Keratinocyte (primary cell): Measurements from ENCODE around the gene E2F6.

ENCODE experiments used
- EZH2 ChIP-seq: IDR thresholded peaks from one replicate; pipeline ENCODE4 v1.6.1; 2012; ENCODE audit warnings: inconsistent platforms, mild to moderate bottlenecking, low read length, moderate library complexity
- TF ChIP-seq, protein P1 (sequence below), 3 experiments: IDR thresholded peaks in 1 of 3; conservative IDR thresholded peaks in 1 of 3; optimal IDR thresholded peaks in 1 of 3; 2 replicates in 2 of 3; 3 replicates in 1 of 3; pipeline versions ENCODE3 to v1.5.1; 2011; ENCODE audit warnings: low read length in 3 of 3, mild to moderate bottlenecking in 3 of 3, moderate library complexity in 2 of 3, control low read depth in 1 of 3, inconsistent platforms in 1 of 3; ENCODE audit not compliant: insufficient read depth in 2 of 3; ENCODE audit errors: extremely low read depth in 1 of 3

DNA sequence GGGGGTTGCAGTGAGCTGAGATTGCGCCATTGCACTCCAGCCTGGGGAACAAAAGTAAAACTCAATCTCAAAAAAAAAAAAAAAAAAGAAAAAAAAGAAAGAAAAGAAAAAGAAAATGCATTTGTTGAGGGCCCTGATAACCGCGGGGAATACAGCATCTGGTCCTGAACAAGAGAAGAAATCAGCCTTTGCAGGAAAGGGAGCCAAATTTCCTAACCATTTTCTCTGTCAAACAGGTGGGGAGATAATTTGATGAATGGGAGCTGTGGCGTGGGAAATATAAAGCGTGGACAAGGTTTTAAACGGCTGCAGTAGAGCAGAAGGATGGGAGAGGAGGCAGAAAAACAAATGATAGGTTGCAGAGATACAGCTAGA, 864 bp downstream of the E2F6 start:
- TF ChIP-seq, protein P1, sequence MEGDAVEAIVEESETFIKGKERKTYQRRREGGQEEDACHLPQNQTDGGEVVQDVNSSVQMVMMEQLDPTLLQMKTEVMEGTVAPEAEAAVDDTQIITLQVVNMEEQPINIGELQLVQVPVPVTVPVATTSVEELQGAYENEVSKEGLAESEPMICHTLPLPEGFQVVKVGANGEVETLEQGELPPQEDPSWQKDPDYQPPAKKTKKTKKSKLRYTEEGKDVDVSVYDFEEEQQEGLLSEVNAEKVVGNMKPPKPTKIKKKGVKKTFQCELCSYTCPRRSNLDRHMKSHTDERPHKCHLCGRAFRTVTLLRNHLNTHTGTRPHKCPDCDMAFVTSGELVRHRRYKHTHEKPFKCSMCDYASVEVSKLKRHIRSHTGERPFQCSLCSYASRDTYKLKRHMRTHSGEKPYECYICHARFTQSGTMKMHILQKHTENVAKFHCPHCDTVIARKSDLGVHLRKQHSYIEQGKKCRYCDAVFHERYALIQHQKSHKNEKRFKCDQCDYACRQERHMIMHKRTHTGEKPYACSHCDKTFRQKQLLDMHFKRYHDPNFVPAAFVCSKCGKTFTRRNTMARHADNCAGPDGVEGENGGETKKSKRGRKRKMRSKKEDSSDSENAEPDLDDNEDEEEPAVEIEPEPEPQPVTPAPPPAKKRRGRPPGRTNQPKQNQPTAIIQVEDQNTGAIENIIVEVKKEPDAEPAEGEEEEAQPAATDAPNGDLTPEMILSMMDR (optimal IDR thresholded peaks at IDR 0.05 in 1 of 3, IDR thresholded peaks at IDR 0.05 in 1 of 3, conservative IDR thresholded peaks at IDR 0.05 in 1 of 3; ENCODE audit: extremely low read depth in 1 of 3, insufficient read depth in 2 of 3, low read length in 3 of 3) = no peak
- no peak for TF ChIP-seq EZH2
